HG03066 (cell line): ENCODE results near the gene CLPX.
"Not testable (repeated sequence)": the region's sequence is repeated elsewhere in the genome, so short reads cannot be mapped to it uniquely, and the experiment has no call there.

Source experiments
- ATAC-seq: cut with Tn5 transposase; IDR thresholded peaks from one replicate; pipeline ENCODE4 v1.9.1; 2021; ENCODE audit warnings: low read depth; ENCODE audit not compliant: unreplicated experiment

Gene CLPX

GRCh38 chr15:65207280-65207840, 22.2 kb upstream of the CLPX start:
- ATAC-seq = no peak

GRCh38 chr15:65206750-65207149, 21.6 kb upstream of the CLPX start:
- ATAC-seq = no peak

- ATAC-seq = no peak
Observed at GRCh38 chr15:65204931-65205660, 20.0 kb upstream of the CLPX start.

- no peak for ATAC-seq
Observed at GRCh38 chr15:65204236-65204930, 19.2 kb upstream of the CLPX start.

GRCh38 chr15:65201918-65202317, 16.8 kb upstream of the CLPX start:
- ATAC-seq = no peak

- no peak for ATAC-seq
Observed at GRCh38 chr15:65198571-65198970, 13.4 kb upstream of the CLPX start.

GRCh38 chr15:65197337-65197645, 12.1 kb upstream of the CLPX start:
- ATAC-seq = no peak

GRCh38 chr15:65196637-65197336, 11.6 kb upstream of the CLPX start:
- no peak for ATAC-seq

- ATAC-seq = no peak
Observed at GRCh38 chr15:65195548-65195923, 10.4 kb upstream of the CLPX start.

- no peak for ATAC-seq
Observed at GRCh38 chr15:65194826-65195547, 9.8 kb upstream of the CLPX start.

GRCh38 chr15:65192016-65192415, 6.9 kb upstream of the CLPX start:
- no peak for ATAC-seq

GRCh38 chr15:65189102-65189740, 4.1 kb upstream of the CLPX start:
- ATAC-seq = no peak

GRCh38 chr15:65188472-65188871, 3.3 kb upstream of the CLPX start:
- not testable (repeated sequence) for ATAC-seq

GRCh38 chr15:65184305-65184867, 756 bp downstream of the CLPX start:
- no peak for ATAC-seq

- ATAC-seq = no peak
Observed at GRCh38 chr15:65183865-65184159, 1.3 kb downstream of the CLPX start.

- ATAC-seq = no peak
Observed at GRCh38 chr15:65182538-65182937, 2.6 kb downstream of the CLPX start.

- ATAC-seq = not testable (repeated sequence)
Observed at GRCh38 chr15:65181582-65182353, 3.4 kb downstream of the CLPX start.

- no peak for ATAC-seq
Observed at GRCh38 chr15:65180167-65180566, 5.0 kb downstream of the CLPX start.

GRCh38 chr15:65177901-65178300, 7.2 kb downstream of the CLPX start:
- ATAC-seq = no peak

- ATAC-seq = no peak
Observed at GRCh38 chr15:65176056-65176455, 9.1 kb downstream of the CLPX start.
